ENCODE data around the gene MRPL46.

DNA sequence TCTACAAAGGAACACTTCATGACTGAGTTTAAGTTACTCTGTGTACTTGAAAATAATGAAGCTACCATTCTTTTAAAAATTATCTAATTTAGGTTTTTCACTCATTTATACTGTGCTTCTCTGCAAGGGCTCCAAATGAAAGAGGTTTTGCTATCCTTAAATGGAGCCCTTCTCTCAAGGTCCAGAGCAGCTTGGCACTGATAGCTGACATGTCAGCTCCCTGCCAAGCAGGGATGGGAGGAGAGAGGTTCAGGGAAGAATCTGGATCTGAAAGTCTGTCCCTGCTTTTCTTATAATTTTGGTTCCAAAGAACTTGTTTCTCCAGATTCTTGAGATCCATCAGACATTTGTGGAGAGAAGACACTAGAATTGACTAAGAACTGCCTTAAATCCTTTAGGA is 39.4 kb upstream of the MRPL46 start:
- TF ChIP-seq, protein P1, sequence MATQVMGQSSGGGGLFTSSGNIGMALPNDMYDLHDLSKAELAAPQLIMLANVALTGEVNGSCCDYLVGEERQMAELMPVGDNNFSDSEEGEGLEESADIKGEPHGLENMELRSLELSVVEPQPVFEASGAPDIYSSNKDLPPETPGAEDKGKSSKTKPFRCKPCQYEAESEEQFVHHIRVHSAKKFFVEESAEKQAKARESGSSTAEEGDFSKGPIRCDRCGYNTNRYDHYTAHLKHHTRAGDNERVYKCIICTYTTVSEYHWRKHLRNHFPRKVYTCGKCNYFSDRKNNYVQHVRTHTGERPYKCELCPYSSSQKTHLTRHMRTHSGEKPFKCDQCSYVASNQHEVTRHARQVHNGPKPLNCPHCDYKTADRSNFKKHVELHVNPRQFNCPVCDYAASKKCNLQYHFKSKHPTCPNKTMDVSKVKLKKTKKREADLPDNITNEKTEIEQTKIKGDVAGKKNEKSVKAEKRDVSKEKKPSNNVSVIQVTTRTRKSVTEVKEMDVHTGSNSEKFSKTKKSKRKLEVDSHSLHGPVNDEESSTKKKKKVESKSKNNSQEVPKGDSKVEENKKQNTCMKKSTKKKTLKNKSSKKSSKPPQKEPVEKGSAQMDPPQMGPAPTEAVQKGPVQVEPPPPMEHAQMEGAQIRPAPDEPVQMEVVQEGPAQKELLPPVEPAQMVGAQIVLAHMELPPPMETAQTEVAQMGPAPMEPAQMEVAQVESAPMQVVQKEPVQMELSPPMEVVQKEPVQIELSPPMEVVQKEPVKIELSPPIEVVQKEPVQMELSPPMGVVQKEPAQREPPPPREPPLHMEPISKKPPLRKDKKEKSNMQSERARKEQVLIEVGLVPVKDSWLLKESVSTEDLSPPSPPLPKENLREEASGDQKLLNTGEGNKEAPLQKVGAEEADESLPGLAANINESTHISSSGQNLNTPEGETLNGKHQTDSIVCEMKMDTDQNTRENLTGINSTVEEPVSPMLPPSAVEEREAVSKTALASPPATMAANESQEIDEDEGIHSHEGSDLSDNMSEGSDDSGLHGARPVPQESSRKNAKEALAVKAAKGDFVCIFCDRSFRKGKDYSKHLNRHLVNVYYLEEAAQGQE (IDR thresholded peaks at IDR 0.05; ENCODE audit: low read depth), result no peak
- TF ChIP-seq CREB1 (IDR thresholded peaks at IDR 0.05; ENCODE audit: low read depth) (no peak), EP300 (IDR thresholded peaks at IDR 0.05; ENCODE audit: borderline replicate concordance) (no peak), YY1 (IDR thresholded peaks at IDR 0.05; ENCODE audit: low read depth) (no peak), CEBPB (IDR thresholded peaks at IDR 0.05) (no peak), EGR1 (IDR thresholded peaks at IDR 0.05) (no peak), TCF12 (IDR thresholded peaks at IDR 0.05; ENCODE audit: low read depth) (no peak), RAD21 (IDR thresholded peaks at IDR 0.05; ENCODE audit: low read depth) (no peak), FOXM1 (IDR thresholded peaks at IDR 0.05; ENCODE audit: borderline replicate concordance, low read depth) (no peak), TEAD4 (IDR thresholded peaks at IDR 0.05) (no peak), NFIC (IDR thresholded peaks at IDR 0.05) (no peak)
- TF ChIP-seq, protein P2, sequence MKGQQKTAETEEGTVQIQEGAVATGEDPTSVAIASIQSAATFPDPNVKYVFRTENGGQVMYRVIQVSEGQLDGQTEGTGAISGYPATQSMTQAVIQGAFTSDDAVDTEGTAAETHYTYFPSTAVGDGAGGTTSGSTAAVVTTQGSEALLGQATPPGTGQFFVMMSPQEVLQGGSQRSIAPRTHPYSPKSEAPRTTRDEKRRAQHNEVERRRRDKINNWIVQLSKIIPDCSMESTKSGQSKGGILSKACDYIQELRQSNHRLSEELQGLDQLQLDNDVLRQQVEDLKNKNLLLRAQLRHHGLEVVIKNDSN (IDR thresholded peaks at IDR 0.05), result no peak

Measured in Ishikawa (cell line).